GM13977 (cell line): Measurements from ENCODE around the gene FBXO47.

Experiments
- DNase-seq: peaks from one replicate; pipeline ENCODE4 v3.0.0; 2012; ENCODE audit warnings: low spot score
- CTCF ChIP-seq: IDR thresholded peaks from 2 replicates; pipeline ENCODE4 v1.5.1; 2012; ENCODE audit warnings: mild to moderate bottlenecking, control low read depth; ENCODE audit not compliant: insufficient read depth; ENCODE audit errors: extremely low read depth, missing control alignments
- in situ Hi-C: fragments of 300-500 bp; cut with MboI; formaldehyde crosslinking; loops from one replicate; pipeline ENCODE4 v1.12.0; 2022; ENCODE audit warnings: low sequenced_read_pairs, low pct_unique_long_range_greater_than_20kb, mixed read lengths, inconsistent platforms; ENCODE audit not compliant: unreplicated experiment

The FBXO47 gene

GRCh38 chr17:38921756-38922411, 45.3 kb downstream of the FBXO47 start:
- DNase-seq: no peak
- no peak for TF ChIP-seq CTCF
- in situ Hi-C loops: no loop called here

- DNase-seq: no peak
- in situ Hi-C loops: no loop called here
- no peak for TF ChIP-seq CTCF
Measured at GRCh38 chr17:38920374-38921291, 46.6 kb downstream of the FBXO47 start.

- TF ChIP-seq CTCF: no peak
- no peak for DNase-seq
- in situ Hi-C loops: no loop called here
Measured at GRCh38 chr17:38919316-38920078, 47.7 kb downstream of the FBXO47 start.

GRCh38 chr17:38918916-38919315, 48.3 kb downstream of the FBXO47 start:
- in situ Hi-C loops: no loop called here
- DNase-seq: no peak
- TF ChIP-seq CTCF: no peak

- no peak for DNase-seq
- TF ChIP-seq CTCF: no peak
- in situ Hi-C loops: no loop called here
Measured at GRCh38 chr17:38918129-38918913, 48.9 kb downstream of the FBXO47 start.

GRCh38 chr17:38917259-38917658, 49.9 kb downstream of the FBXO47 start:
- in situ Hi-C loops: no loop called here
- DNase-seq: no peak
- TF ChIP-seq CTCF: no peak
